CMK (cell line): ENCODE measurements around the gene SGTA.

Source experiments
- DNase-seq: peaks from one replicate; pipeline ENCODE4 v3.0.0-alpha.2; 2010; ENCODE audit warnings: low read depth

The SGTA gene

GRCh38 chr19:2711172-2711874, 71.8 kb downstream of the SGTA start:
- DNase-seq, result no peak

- DNase-seq, result no peak
Observed at GRCh38 chr19:2706251-2706650, 76.8 kb downstream of the SGTA start.
